GM18505 (cell line): ENCODE measurements around the gene NRIP1.
A peak's percentile ranks its signal among the peaks of the same experiment; 100 is the strongest.

Experiments used
- ATAC-seq: cut with Tn5 transposase; IDR thresholded peaks from one replicate; pipeline ENCODE4 v1.9.1; 2021; ENCODE audit not compliant: unreplicated experiment
- POLR2A ChIP-seq: IDR thresholded peaks from 4 replicates; pipeline ENCODE4 v1.6.1; 2011; ENCODE audit warnings: borderline replicate concordance; ENCODE audit not compliant: insufficient read depth, insufficient read length; ENCODE audit errors: extremely low read depth

The NRIP1 gene

GRCh38 chr21:15004721-15005370, 60.0 kb downstream of the NRIP1 start:
- no peak for TF ChIP-seq POLR2A
- ATAC-seq = no peak

- TF ChIP-seq POLR2A = no peak
- no peak for ATAC-seq
Observed at GRCh38 chr21:15003463-15004135, 61.2 kb downstream of the NRIP1 start.

- ATAC-seq = peak; percentile 77
- TF ChIP-seq POLR2A = no peak
Observed at GRCh38 chr21:15001857-15002606, 62.8 kb downstream of the NRIP1 start.

- no peak for TF ChIP-seq POLR2A
- ATAC-seq = no peak
Observed at GRCh38 chr21:15001113-15001512, 63.7 kb downstream of the NRIP1 start.

- TF ChIP-seq POLR2A = no peak
Observed at GRCh38 chr21:15000081-15000480, 64.7 kb downstream of the NRIP1 start.

GRCh38 chr21:14998784-14999183, 66.0 kb downstream of the NRIP1 start:
- no peak for ATAC-seq
- no peak for TF ChIP-seq POLR2A

More at GRCh38 chr21:15000081-15000480, 64.7 kb downstream of the NRIP1 start:
- ATAC-seq = no peak

GRCh38 chr21:14998336-14998735, 66.5 kb downstream of the NRIP1 start:
- no peak for TF ChIP-seq POLR2A
- ATAC-seq = no peak

GRCh38 chr21:14995695-14996490, 68.9 kb downstream of the NRIP1 start:
- no peak for ATAC-seq
- no peak for TF ChIP-seq POLR2A

GRCh38 chr21:14995226-14995625, 69.6 kb downstream of the NRIP1 start:
- TF ChIP-seq POLR2A = no peak
- no peak for ATAC-seq

GRCh38 chr21:14993115-14993514, 71.7 kb downstream of the NRIP1 start:
- TF ChIP-seq POLR2A = no peak
- ATAC-seq = no peak

GRCh38 chr21:14991957-14992356, 72.8 kb downstream of the NRIP1 start:
- no peak for TF ChIP-seq POLR2A
- ATAC-seq = no peak

- no peak for ATAC-seq
Observed at GRCh38 chr21:14989359-14989758, 75.4 kb downstream of the NRIP1 start.

GRCh38 chr21:14988760-14989159, 76.0 kb downstream of the NRIP1 start:
- no peak for ATAC-seq
- no peak for TF ChIP-seq POLR2A

More at GRCh38 chr21:14989359-14989758, 75.4 kb downstream of the NRIP1 start:
- no peak for TF ChIP-seq POLR2A
